ENCODE data around the gene SLC22A5. TPM values are rescaled to one million over a fixed set of nuclear protein-coding genes. Genes with fewer than 3 reads are reported as not detected.

The SLC22A5 gene
- total RNA-seq, 1 experiment from 2014 or later, result 3.6 TPM

GRCh38 chr5:132417889-132418485 lies 48.5 kb downstream of the SLC22A5 start:
- no peaks in the 10 kb centered on the region; the same call in 1 of the 2 replicates for H3K27me3 Mint-ChIP-seq (ENCODE audit: low read depth)
- CTCF ChIA-PET, result interaction anchor here (1.2 to 2.9 kb wide), 4 partner anchors 73 to 109 kb away, joined by 7 to 13 read pairs (median 10); partner anchors contain the start of gene IRF1

More at GRCh38 chr5:132417889-132418485, 48.5 kb downstream of the SLC22A5 start:
- Mint-ChIP-seq H3K9me3 (no peaks in the 10 kb centered on the region), H3K4me3 (no peak overlapping the region), H3K36me3 (no peaks in the 10 kb centered on the region), H3K4me1 (peaks cover 15% of the 10 kb centered on the region), H3K27ac (no peak overlapping the region)
- TF ChIP-seq CREB1 (CRISPR knock-in tag; IDR thresholded peaks at IDR 0.05) (no peak), CREM (CRISPR knock-in tag; IDR thresholded peaks at IDR 0.05) (no peak), NR2C2 (CRISPR knock-in tag; IDR thresholded peaks at IDR 0.05) (no peak), ZNF425 (CRISPR knock-in tag; conservative IDR thresholded peaks at IDR 0.05) (no peak), ZNF232 (CRISPR knock-in tag; IDR thresholded peaks at IDR 0.05) (no peak), HMGXB4 (CRISPR knock-in tag; IDR thresholded peaks at IDR 0.05) (no peak), GABPB1 (CRISPR knock-in tag; IDR thresholded peaks at IDR 0.05) (no peak), E2F5 (CRISPR knock-in tag; IDR thresholded peaks at IDR 0.05) (no peak), GTF2I (CRISPR knock-in tag; conservative IDR thresholded peaks at IDR 0.05) (no peak), FOXK1 (CRISPR knock-in tag; IDR thresholded peaks at IDR 0.05) (no peak), JAZF1 (CRISPR knock-in tag; IDR thresholded peaks at IDR 0.05) (no peak), AR (CRISPR knock-in tag; IDR thresholded peaks at IDR 0.05) (no peak), AFF4 (CRISPR knock-in tag; IDR thresholded peaks at IDR 0.05; ENCODE audit: borderline replicate concordance) (no peak), ATF3 (CRISPR knock-in tag; conservative IDR thresholded peaks at IDR 0.05) (no peak), PRRX2 (CRISPR knock-in tag; IDR thresholded peaks at IDR 0.05) (no peak), ZNF396 (CRISPR knock-in tag; IDR thresholded peaks at IDR 0.05; ENCODE audit: borderline replicate concordance) (no peak), PRDM15 (CRISPR knock-in tag; IDR thresholded peaks at IDR 0.05) (no peak)
- no peak for DNase-seq (ENCODE audit: low spot score)
- POLR2A ChIA-PET, result no interaction called here
- ATAC-seq, result no peak

Data from WTC11 (cell line).